NOMO-1 treated with dmso at 0.1 percent for 144 hours (cell line): ENCODE measurements around the gene SRPRB.

Experiments
- DNase-seq: peaks from one replicate; lab custom pipeline; 2025; ENCODE audit not compliant: unreplicated experiment; lab: John Stamatoyannopoulos, UW

The SRPRB gene

DNA sequence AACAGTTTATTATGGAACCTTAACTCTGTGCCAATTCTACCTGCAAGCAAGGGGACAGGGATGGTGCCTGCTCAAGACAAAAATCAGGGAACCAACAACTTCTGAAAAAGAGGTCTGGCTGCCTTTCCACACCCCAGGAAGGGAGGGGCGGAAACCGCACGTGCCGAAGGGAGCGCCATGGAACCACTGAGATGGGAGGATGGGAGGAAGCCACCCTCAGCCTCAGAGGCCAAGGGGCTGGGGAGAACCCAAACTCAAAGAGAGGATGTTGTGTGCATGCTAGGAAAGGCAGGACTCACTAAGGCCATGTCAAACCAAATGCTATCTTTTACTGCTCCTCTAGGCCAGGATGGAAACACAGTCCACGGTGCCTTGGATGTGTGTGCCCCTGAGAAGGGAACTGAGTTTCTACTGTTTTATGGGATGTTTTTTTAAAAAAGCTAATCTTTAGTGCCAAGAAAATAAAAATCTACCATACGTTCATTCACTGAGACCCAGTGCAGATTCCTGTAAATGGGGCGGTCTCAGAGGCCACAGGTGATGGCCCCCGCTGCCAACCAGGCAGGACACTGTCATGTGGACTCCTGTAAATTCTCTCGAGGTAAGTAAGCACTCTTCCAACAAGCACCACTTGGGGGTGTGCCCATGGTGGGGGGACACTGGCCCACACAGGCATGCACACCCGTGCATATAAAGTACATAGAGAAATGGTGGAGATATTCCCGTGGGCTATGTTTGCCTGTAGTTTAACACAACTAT is 20.5 kb downstream of the SRPRB start:
- DNase-seq, result no peak

DNA sequence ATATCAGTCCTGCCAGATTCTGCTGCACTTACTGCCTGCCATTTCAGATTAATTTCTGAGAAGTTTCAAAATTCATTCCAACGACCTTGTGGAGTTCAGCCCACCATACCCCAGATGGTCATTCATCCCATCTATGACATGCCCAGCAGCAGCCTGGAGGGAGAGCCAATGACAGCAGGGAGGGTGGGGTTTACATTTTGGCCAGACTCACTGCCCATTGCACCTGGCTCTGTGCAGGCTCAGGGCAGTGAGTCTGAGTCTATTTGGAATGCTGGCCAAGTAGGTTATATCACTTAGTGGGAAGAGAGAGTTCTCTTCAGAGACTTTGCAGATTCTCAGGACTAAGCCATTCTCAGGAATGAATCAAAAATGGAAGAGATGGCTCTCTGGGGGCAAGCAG is 21.5 kb downstream of the SRPRB start:
- no peak for DNase-seq

DNA sequence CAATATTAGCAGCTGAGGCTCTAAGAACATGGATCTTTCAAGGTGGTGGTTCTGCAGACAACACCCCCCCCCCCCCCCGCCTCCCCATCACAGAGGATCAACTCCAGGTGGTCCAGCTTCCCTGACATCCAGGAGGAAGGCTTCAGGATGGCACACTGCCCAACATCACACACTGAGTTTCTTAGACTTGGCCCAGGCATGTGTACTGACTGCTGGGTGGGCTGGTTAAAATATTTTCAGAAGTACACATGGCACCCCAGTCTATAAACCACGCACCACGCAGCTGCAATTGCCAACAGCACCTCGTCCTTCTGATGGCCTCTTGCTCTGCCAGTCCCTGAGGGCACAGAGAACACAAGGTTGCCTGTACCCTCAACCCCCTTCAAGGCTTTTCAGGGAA is 22.1 kb downstream of the SRPRB start:
- DNase-seq, result no peak

GRCh38 chr3:133828576-133829309 is 23.1 kb downstream of the SRPRB start:
- DNase-seq, result no peak

DNA sequence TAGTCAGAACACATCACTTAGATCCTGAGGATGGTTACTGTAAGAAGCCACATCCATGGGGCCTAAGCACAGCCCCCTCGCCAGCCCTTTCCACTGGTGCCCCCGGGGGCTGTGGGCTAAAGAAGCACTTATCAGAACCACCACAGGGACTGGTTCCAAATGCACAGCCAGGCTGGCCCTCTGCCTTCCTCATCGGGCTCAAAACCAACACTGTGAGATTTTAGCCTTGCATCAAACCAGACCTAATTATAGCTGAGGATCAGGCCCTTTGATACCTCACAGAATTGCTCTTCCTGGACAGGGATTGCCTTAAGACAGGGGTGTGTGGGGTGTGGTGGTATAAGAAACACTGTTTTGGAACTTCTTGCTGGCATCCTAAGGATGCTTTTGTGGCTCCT is 23.7 kb downstream of the SRPRB start:
- DNase-seq, result no peak

- DNase-seq, result no peak
These were observed 24.5 kb downstream of the SRPRB start for GRCh38 chr3:133830071-133830470.

DNA sequence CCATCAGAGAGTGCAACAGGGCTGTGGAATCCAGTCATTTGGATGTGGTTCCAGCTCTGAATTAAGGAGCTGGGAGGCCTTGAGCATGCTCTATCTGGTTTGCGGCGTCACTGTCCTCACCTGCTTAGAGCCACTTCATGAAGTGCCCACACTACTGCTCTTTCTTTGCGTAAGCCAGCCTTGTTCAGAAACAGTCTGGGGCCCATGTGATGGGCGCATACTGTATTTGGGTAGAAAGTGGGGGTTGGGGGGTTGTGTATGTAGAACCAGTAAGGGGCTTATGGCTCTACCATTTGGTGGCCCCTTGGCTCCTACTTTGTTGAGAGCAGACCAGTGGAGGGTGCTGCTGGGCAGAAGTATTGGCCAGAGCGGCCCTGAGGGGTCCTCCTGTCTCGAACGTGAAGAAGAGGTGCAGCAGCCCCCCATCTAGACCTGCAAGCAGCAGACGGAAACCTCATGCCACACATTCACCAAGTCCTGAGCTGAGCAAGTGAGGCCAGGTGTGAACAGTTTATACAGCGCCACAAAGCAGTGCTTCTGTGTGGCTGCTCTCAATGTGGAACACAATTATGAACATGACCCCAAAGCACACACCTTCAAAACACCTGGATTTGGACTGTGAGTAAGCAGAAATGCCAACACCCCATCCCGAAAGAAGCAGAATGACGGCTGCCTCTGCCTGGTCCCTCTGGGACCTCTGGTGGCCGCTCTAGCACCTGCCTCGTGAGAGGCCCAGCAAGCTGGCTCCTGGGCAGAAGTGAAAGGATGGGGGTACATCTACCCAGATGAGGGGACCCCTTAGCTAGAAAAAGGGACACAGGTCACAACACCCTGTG is 26.6 kb downstream of the SRPRB start:
- no peak for DNase-seq

DNA sequence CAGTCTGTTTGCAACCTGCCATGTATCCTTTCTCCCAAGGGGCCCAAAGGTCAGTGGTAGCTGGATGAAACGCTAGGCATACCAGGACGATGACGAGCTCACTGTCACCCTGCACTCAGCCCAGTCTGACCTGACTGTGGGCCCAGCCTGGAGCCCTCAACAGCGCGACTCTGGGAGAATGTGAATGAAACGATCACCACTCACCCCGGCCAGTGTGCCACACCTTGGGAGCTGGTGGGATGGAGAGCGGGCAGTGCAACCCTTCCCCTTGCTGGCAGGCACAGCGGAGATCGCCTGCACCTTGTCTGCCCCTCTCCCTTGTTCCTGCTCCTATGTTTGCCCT is 27.2 kb downstream of the SRPRB start:
- no peak for DNase-seq

- DNase-seq, result no peak
These were observed 27.7 kb downstream of the SRPRB start for GRCh38 chr3:133833267-133833666.

DNA sequence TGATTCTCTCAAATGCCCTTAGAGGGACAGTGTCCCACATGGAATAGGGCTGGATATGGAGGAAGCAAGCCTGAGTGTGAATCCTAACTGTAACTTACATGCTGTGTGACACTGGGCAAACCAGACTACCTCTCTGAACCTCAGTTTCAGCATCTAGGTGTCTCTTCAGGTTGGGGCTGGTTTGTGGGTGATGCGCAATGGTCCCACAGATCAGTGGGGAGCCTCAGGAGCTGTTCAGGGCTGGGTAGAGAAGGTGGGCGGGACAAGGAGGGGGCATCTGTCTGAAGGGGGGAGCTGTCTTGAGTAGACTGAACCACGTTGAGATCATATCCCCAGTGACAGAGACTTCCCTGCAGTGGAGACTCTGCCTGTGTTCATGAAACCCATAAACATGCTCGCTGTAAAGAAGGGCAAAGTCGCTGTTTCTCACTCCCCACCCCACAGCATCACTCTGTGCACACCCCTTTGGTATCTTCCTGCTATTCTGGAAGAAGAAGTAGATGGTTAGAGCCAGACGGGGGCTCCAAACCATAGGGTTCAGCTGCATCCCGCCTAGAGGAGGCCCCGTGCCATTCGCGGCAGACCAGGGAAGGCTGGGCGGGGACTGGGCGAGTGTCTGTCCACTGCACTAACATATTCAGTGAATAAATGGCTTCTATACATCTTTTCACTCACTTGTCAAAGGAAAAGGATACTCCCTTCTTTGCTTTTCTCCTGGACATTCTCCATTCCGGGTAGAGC is 28.4 kb downstream of the SRPRB start:
- no peak for DNase-seq

GRCh38 chr3:133834621-133835417 is 29.2 kb downstream of the SRPRB start:
- DNase-seq, result no peak

DNA sequence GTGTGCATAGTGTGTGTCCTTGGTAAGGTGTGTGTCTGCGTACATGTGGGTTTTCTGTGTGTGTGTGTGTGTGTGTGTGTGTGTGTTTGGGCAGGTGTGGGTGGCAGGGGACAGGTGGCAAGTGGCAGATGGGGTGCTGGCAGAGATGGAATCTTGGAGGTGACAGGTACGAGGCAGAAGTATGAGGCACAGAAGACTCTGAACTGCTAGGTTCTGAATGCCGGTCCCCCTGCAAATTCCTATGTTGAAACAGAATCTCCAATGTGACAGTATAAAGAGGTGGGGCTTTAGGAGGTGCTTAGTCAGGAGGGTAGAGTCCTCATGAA is 29.8 kb downstream of the SRPRB start:
- no peak for DNase-seq

DNA sequence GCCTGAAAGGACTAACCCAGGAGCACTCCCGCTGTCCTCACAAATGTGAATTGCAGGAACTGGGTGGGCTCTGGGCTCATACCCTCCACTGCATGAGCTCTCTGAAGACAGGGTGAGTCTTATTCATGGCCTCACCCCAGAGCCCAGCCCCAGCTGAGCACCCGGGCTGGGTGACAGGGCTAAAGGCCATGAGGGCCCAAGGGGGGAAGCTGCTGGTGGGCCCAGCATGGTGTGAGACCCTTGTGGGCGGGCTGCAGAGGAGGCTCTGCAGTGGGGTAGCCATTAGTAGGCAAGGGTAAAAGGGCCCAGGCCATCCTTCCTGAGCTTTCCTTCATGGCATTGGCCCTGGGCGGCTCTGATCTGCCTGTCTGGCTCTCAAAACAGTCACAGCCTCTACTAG is 30.3 kb downstream of the SRPRB start:
- DNase-seq, result no peak

- DNase-seq, result no peak
These were observed 31.0 kb downstream of the SRPRB start for GRCh38 chr3:133836497-133837158.

DNA sequence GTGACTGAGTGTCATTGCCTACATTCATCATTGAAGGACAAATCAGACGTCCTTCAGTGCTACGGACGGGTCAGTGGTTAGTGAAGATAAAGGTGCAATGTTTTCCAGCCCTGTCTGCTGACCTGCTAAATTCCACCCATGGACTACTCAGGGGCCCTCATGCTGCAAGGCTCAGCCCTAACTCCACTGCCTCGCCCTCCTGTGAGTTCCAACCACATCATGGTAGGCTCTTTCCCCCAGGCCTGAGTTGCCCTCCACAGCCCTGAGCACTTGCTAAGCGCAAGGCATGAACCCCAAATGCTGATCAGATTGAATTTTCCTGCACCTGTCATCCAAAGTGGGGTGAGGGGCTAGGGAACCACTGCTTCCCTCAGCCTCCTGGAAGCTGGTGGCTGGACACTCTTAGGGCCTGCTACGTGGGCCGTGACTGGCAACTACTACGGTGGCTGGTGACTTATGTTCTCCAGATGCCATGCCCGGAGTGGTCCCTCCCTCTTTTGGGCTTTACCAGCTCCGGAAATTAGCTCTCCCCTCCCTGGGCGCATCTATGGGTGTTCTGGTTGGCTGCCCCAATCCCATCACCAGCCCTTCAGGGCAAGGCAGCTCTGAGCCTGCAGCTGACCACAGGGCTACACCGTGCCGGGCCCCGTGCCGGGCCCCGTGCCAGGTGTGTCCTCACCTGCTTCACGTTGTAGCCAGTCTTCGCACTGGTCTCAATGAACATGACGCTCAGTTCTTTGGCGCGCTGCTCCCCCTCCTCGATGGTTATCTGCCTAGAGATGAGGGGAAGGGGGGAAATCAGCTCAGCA is 32.1 kb downstream of the SRPRB start:
- DNase-seq, result no peak

GRCh38 chr3:133838296-133838789 is 32.7 kb downstream of the SRPRB start:
- DNase-seq, result no peak

DNA sequence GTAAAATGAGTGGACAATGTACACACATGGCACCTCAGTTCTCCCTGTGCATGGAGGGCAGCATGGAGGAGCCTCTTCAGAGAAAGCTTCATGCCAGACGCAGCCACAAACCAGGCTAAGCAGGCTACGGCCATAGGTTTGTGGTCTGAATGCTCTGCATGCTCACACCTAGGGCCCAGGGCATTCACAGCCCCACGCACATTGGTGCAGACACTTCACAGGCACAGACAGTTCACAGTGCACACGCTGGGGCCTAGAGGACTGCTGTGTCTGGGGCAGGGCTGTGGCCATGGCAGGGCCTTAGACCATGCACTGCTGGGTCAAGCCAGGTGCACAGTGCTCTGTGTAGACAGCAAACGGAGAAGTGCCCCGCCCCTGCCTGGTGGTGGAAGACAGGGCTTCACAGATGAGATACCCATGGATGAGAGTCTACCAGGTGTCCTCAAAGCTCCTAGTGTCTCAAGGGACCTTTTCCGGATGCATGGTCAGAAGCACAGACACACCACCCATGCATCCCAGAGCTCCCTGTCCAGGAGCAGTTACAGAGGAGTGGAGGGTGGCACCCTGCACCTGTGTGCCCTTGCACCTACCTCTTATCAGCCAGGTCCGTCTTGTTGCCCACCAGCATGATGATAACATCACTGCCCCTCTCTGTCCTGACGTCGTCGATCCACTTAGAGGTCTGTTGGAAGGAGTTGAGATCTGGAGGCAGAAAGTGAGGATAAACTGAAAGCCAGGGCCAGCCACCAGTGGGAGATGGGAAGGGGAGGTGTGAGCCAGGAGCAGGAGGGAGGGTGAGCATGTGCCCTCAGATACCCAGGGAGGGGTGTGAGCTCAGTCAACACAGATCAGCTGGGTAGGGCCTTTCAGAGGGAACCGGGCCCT is 33.5 kb downstream of the SRPRB start:
- DNase-seq, result no peak
